GM19043 (cell line): ENCODE data around the gene VSIR.
A peak's percentile ranks its signal among the peaks of the same experiment; 100 is the strongest.

Experiments
- ATAC-seq: cut with Tn5 transposase; IDR thresholded peaks from one replicate; pipeline ENCODE4 v1.9.1; 2021; ENCODE audit warnings: low read depth; ENCODE audit not compliant: unreplicated experiment

The VSIR gene

DNA sequence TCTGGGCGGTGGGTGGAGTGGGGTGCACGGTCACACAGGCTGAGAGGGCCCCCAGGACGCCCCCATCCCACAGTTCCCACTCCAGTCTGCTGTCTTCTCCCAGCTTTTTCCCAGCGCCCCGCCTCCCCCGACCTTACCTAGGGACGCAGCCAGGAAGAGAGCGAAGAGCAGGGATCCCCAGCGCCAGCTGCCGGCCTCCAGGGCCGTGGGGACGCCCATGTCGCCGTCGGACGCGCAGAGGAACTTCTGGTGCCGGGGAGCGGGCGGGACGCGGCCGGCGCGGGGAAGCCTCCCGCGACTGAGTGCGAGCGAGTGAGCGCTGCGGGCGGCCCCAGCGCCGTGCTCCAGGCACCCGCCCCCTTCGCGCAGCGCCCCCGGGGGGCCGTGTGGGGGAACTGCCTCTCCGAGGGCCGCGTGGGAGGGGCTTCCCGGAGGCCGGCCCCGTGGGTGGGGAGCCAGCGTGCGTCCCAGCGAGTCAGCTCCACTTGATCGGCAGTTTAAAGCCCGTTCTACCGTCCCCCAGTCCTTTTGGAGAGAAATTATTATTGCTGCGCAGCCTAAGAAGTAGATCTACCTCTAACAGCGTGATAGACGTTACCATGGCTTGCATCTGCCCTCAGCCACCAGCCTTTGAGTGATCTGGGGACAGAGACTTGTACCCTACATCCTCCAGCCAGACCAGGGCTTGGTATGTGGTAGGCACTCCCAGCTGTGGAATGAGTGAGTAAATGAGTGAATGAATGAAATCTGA is at the start of gene VSIR:
VSIR (minus strand) TSS at position 300 of the 751 bp plus-strand sequence; CDS start at position 219, 81 bp downstream.
- ATAC-seq = peak; percentile 54

DNA sequence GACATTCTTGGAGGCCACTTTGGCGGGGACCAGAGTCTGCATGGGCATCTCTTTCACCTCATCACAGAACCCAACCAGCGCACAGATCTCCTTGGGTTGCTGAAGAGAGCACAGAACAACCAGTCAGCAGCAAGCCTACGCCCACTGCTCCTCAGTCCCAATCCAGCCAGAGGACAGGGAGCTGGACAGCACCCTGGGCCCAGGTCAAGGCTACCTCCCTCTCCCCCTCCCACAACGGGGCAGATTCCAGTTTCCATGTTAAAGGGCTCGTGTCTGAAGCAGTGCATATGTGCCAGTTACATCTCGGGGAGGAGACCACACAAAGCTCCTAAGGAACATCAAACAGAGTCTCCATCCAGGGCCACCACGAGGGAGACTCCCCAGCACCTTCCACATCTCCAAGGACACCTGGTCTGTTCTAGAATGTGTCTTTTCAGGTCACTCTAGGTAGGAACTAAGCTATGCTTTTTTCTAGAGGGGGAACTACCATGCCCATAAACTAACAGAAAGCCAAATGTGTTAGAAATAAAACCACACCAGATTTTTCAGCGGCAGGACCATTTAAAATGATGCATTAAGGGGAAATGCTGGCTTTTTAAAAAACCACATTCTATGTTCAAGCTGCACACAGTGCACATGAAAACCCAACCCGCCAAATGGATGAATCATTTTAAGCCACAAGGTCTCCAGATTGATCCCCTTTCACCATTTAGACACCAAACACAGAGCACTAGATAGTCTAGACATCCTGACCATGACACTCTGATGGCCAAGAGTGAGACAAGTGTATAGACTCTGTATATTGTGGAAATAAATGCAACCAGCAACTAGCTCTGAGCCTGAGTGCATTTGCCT is 48.8 kb upstream of the VSIR start:
- no peak for ATAC-seq

GRCh38 chr10:71820966-71821365 is 47.6 kb upstream of the VSIR start:
- ATAC-seq = no peak

GRCh38 chr10:71819985-71820384 is 46.7 kb upstream of the VSIR start:
- ATAC-seq = no peak

GRCh38 chr10:71819441-71819861 is 46.1 kb upstream of the VSIR start:
- ATAC-seq = no peak

DNA sequence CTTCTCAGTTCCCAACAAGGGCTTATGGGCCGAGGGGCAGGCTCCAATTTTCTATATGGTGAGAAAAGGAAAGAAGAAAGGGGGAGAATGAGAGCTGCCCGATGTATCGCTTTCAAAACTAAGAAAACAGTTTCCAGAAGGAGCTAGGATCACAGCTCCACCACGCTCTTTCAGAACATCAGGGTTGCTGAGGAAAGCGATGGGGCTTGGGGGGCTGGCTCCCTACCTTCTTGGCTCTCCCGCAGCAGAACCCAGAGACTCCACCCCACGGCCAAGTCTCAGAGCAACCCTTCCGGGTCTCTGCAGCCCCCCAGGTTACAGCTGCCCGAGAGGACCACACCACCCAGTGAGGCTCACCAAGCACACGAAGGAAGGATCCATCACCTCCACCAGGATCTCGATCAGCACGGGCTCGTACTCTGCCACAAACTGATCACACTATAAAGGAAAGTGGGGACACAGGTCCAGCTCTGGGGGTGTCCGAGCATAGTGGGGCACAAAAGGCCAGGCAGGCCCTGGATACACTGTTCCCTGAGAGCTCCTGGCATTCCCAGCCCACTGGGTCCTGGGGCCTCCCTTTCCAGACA is 45.4 kb upstream of the VSIR start:
- no peak for ATAC-seq

DNA sequence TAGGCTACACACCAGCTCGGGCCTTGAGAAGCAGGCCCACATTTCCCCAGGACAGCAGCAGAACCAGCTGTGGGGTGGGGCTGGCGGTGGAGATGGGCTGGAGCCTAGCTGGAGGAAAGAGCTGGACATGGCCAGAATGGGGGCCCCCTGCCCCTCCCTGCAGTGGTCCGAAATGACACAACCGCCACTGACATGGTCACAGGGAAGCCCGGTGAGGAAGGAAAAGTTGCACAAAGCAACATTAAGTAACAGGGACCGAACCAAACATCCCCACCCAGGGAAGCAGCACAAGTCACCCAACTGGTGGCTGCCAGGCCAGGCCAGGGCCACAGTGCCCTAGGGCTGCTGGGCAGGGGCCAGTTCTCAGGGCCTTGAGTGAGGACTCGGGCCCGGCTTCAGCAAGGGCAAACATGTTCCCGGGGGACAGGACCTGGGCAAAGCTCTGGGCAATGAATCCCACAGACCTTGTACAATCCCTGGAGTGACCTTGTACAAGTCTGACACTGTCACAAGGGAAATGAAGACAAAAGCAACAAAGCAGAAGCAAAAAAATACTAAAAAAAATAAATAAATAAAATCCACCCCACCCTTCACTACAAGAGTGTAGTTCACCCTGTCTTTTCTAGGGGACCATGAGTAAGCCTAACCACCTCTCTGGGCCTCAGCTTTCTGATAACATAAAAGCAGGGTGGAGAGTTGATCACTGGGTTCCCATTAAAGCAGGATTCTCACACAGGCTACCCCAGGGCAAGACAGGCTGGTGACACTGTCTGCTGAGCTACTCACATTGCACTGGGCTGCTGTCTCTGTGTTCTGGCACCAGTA is 44.7 kb upstream of the VSIR start:
- no peak for ATAC-seq

DNA sequence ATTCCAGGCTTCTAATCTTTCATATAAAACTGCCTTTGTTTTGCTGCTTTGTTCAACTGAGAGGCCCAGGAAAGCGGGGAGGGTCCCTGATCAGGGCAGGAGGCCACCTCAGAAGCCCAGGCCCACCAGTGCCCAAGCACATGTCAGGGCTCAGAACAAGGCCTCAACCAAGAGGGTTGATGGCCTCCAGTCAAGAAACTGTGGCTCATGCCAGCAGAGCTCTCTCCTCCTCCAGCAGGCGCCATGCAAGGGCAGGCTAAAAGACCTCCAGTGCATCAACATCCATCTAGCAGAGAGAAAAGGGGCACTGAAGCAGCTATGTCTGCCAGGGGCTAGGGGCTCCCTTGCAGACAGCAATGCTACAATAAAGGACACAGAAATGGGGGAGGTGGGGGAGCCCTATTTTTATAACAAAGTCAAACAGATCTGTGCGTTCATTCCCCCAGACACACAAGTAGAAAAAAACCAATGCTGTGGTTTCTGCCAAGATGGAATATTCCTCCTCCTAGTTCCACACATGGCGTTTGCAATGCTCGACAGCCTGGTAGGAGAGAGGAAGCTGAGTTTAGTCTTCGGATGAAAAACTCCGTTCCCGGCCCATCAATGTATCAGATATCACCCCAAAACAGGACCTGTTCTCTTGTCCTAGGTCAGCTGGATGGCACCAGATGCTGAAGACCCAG is 43.8 kb upstream of the VSIR start:
- ATAC-seq = no peak

DNA sequence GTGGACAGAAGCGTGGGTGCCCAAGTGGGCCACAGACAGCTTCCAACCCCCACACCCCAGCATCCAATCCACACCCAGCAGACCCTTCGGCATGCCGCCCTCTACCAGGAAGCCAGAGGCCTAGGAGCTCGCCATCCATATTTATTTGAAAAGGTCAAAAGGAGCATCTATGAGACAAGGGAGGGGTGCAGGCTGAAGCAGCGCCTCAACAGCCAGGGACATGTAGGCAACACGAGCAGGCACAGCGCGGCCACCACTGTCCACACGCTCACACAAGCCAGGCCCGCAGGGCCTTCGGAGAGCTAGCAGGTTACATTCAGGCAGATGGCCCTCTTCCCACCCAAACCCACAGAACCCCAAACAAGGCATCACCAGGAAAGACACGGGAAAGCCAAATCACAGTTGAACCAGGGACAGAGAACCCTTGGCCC is 43.1 kb upstream of the VSIR start:
- no peak for ATAC-seq

GRCh38 chr10:71815515-71816130 is 42.3 kb upstream of the VSIR start:
- ATAC-seq = no peak

DNA sequence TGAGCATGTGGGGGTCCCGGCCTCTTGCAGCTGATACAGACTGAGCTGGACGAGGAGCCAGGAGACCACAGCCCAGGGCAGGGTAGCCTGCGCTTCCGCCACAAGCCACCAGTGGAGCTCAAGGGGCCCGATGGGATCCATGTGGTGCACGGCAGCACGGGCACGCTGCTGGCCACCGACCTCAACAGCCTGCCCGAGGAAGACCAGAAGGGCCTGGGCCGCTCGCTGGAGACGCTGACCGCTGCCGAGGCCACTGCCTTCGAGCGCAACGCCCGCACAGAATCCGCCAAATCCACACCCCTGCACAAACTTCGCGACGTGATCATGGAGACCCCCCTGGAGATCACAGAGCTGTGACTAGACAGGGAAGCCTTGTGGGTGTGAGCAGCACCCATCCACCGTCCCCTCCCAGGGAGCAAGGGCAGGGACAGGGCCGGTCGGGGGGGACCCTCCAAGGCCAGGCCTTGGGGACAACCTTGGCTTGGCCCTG is 41.6 kb upstream of the VSIR start:
- ATAC-seq = no peak

DNA sequence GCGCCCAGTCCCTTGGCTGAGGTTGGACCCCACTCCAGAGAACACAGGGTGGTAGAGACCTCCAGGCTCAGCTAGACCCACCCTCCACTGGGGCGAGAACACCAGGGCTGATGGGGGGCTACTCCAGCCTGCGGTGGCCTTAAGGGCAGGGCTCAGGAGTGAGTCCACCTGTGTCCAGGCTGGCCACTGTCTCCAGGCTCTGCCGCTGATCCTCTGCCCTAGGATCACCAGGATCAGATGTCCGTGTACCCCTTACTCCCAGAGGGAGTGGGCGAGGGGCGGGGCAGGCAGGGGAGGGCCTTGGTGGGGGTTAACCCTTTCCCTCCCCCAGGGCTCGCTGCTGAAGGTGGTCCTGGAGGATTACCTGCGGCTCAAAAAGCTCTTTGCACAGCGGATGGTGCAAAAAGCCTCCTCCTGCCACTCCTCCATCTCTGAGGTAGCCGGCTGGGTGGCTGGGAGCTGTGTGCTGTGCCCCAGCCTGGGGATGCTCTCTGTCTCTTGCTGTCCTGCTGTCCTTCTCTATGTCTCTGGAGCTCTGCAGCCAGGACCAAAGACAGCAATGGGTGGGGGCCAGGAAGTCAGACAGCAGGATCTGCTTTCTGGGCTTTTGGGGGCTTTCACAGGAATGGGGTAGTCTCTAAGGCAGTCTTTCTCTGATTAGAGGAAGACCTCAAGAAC is 39.7 kb upstream of the VSIR start:
- ATAC-seq = no peak

DNA sequence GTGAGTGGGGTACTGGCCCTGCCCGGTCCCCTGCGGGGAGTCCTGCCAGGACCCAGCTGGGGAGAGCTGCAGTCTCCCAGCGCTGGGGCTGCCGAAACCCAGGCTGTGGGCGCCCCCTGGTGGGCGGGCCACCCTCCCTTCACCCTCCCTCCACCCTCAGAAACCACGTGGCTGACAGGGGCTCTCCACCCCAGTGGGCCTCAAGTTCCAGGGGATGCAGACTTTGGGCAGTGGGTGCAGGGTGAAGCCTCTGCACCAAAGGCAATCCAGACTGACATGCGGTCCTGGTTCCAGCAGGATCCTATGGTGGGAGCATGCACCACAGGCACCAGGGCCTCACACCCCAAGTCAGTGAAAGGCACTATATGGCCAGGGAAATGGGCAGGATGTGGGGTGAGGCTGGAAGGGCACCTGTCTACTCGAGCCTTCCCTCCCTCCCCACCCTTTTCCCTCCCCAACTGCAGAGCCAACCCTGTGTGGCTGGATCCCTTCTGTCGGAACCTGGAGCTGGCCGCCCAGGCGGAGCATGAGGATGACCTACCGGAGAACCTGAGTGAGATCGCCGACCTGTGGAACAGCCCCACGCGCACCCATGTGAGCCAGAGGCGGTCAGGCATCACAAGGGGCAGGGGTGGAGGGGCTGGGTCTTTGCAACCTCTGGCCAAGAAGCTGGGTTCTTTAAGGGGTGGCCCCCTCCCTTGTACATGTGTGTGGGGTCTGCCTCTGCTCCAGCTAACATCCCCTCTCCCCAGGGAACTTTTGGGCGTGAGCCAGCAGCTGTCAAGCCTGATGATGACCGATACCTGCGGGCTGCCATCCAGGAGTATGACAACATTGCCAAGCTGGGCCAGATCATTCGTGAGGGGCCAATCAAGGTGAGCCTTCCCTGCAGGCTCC is 38.9 kb upstream of the VSIR start:
- no peak for ATAC-seq

DNA sequence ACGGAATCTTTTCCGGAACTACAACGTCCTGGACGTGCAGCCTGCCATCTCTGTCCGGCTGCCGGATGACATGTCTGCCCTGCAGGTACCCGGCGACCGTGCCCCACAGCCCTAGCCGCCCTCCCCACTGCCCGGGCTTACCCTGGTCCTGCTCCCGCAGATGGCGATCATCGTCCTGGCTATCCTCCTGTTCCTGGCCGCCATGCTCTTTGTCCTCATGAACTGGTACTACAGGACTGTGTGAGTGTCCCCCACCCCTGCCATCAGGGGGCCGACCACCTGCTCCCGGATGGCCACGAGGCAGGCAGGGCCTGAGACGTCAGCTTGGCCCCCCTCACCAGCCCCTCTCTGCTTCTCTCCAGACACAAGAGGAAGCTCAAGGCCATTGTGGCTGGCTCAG is 38.0 kb upstream of the VSIR start:
- ATAC-seq = no peak

DNA sequence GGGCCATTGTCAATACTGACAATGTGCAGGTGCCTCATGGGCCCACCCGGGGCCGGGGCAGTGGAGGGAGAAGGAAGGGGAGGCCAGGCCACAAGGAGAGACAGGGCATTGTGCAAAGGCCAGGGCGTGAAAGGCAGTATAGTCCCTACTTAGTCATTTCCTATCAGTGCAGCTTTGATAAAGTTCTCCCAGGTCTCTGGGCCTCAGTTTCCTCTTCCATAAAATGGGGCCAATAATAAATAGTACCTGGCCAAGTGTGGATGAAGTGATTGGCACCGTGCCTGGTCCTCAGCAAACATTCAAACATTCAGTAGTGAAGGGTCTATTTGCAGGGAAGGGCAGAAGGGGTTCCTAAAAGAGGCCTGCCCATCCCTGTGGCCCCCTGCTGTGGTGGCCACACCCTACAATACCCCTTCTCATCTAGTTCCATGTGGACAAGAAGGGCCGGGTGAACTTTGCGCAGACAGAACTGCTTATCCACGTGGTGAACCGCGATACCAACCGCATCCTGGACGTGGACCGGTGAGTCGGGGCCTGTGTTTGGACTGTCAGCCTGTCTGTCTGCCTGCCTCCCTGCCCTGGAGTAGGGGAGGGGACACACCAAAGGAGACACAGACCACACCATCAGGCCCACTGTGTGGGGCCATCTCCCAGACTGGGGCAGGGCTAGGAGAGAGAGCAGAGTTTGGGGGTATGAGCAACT is 36.9 kb upstream of the VSIR start:
- no peak for ATAC-seq

DNA sequence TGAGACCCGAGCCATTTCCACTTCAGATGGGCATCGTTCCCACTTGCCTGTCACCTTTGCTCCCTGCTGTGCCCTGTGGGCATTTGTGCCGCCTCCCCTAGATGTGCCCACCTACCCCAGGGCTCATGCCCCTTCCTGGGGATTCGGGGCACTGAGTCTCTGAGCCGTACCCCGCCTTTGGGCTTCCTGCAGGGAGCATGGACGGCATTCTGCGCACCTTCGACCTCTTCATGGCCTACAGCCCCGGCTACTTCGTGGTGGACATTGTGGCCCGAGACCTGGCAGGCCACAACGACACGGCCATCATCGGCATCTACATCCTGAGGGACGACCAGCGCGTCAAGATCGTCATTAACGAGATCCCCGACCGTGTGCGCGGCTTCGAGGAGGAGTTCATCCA is 36.3 kb upstream of the VSIR start:
- ATAC-seq = no peak
